ENCODE measurements around the gene CKMT2. TPM values are rescaled to one million over a fixed set of nuclear protein-coding genes. Genes with fewer than 3 reads are reported as not detected.

Gene CKMT2
- total RNA-seq (ENCODE audit: unreplicated experiment): 0.18 TPM
- long read RNA-seq, partial matches to known transcripts: 0 of 9 reads
- long read RNA-seq, other reads (novel, unspliced or antisense): 9 of 9 reads

GRCh38 chr5:81233080-81233634, at the start of gene CKMT2:
CKMT2 (plus strand) TSS chr5:81233322; CDS start chr5:81251133, 17,811 bp downstream.
- Mint-ChIP-seq H3K9me3 (ENCODE audit: unreplicated experiment) (no peaks in the 10 kb centered on the region), H3K4me3 (ENCODE audit: unreplicated experiment) (peak within 1 kb of the TSS; percentile 79), H3K36me3 (ENCODE audit: low read depth, unreplicated experiment) (no peaks in the 10 kb centered on the region), H3K27me3 (ENCODE audit: unreplicated experiment) (peaks cover 3% of the 10 kb centered on the region), H3K27ac (ENCODE audit: unreplicated experiment) (peak within 1 kb of the TSS; percentile 18), H3K4me1 (ENCODE audit: unreplicated experiment) (peaks cover 13% of the 10 kb centered on the region)
- no peak for TF ChIP-seq CTCF (IDR thresholded peaks at IDR 0.05; ENCODE audit: unreplicated experiment)
- DNase-seq (ENCODE audit: low spot score): peak; percentile 59

GRCh38 chr5:81183811-81184748, 49.0 kb upstream of the CKMT2 start:
- no peak for TF ChIP-seq CTCF (IDR thresholded peaks at IDR 0.05; ENCODE audit: unreplicated experiment)
- Mint-ChIP-seq H3K27ac (ENCODE audit: unreplicated experiment) (no peak overlapping the region), H3K4me3 (ENCODE audit: unreplicated experiment) (no peak overlapping the region), H3K36me3 (ENCODE audit: low read depth, unreplicated experiment) (no peaks in the 10 kb centered on the region), H3K4me1 (ENCODE audit: unreplicated experiment) (no peaks in the 10 kb centered on the region), H3K27me3 (ENCODE audit: unreplicated experiment) (no peaks in the 10 kb centered on the region), H3K9me3 (ENCODE audit: unreplicated experiment) (no peaks in the 10 kb centered on the region)
- DNase-seq (ENCODE audit: low spot score): no peak

- TF ChIP-seq CTCF (IDR thresholded peaks at IDR 0.05; ENCODE audit: unreplicated experiment): no peak
- Mint-ChIP-seq H3K4me3 (ENCODE audit: unreplicated experiment) (no peak overlapping the region), H3K27me3 (ENCODE audit: unreplicated experiment) (no peaks in the 10 kb centered on the region), H3K27ac (ENCODE audit: unreplicated experiment) (no peak overlapping the region), H3K9me3 (ENCODE audit: unreplicated experiment) (no peaks in the 10 kb centered on the region), H3K36me3 (ENCODE audit: low read depth, unreplicated experiment) (no peaks in the 10 kb centered on the region), H3K4me1 (ENCODE audit: unreplicated experiment) (no peaks in the 10 kb centered on the region)
- DNase-seq (ENCODE audit: low spot score): no peak
Measured at GRCh38 chr5:81184749-81185110, 48.4 kb upstream of the CKMT2 start.

- Mint-ChIP-seq H3K27ac (ENCODE audit: unreplicated experiment) (no peak overlapping the region), H3K27me3 (ENCODE audit: unreplicated experiment) (no peaks in the 10 kb centered on the region), H3K4me1 (ENCODE audit: unreplicated experiment) (peaks cover 5% of the 10 kb centered on the region), H3K9me3 (ENCODE audit: unreplicated experiment) (no peaks in the 10 kb centered on the region), H3K36me3 (ENCODE audit: low read depth, unreplicated experiment) (no peaks in the 10 kb centered on the region), H3K4me3 (ENCODE audit: unreplicated experiment) (no peak overlapping the region)
- no peak for DNase-seq (ENCODE audit: low spot score)
- TF ChIP-seq CTCF (IDR thresholded peaks at IDR 0.05; ENCODE audit: unreplicated experiment): no peak
Measured at GRCh38 chr5:81187885-81188284, 45.2 kb upstream of the CKMT2 start.

GRCh38 chr5:81188962-81189361, 44.2 kb upstream of the CKMT2 start:
- Mint-ChIP-seq H3K4me1 (ENCODE audit: unreplicated experiment) (peaks cover 5% of the 10 kb centered on the region), H3K27ac (ENCODE audit: unreplicated experiment) (no peak overlapping the region), H3K36me3 (ENCODE audit: low read depth, unreplicated experiment) (no peaks in the 10 kb centered on the region), H3K27me3 (ENCODE audit: unreplicated experiment) (no peaks in the 10 kb centered on the region), H3K9me3 (ENCODE audit: unreplicated experiment) (no peaks in the 10 kb centered on the region), H3K4me3 (ENCODE audit: unreplicated experiment) (no peak overlapping the region)
- DNase-seq (ENCODE audit: low spot score): no peak
- no peak for TF ChIP-seq CTCF (IDR thresholded peaks at IDR 0.05; ENCODE audit: unreplicated experiment)
